GM12874 (cell line): ENCODE data around the gene DNM1L.

Experiments used
- TF ChIP-seq, protein P1 (sequence below): IDR thresholded peaks from 2 replicates; pipeline ENCODE4 v1.5.1; 2011; ENCODE audit warnings: low read depth, mild to moderate bottlenecking, control low read depth, low read length, moderate library complexity; ENCODE audit not compliant: insufficient read depth

The DNM1L gene

DNA sequence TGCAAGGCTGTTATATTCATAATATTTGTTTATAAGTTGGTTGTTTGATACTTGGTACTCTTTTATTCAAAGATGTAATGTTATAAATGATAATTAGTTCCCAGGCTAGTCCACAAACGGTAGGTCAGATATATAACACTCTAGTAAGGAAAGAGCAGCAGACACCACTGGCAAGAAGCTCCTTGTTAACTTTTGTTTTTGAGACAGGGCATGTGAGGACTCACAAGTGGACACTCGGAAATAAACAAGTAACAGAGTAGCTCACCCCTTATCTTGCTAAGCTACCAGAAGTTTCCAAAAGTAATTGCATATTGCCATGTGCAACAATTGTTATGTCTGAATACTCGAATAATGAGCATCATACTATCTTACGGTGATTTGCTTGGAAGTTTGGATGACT is 115.2 kb downstream of the DNM1L start:
- TF ChIP-seq, protein P1, sequence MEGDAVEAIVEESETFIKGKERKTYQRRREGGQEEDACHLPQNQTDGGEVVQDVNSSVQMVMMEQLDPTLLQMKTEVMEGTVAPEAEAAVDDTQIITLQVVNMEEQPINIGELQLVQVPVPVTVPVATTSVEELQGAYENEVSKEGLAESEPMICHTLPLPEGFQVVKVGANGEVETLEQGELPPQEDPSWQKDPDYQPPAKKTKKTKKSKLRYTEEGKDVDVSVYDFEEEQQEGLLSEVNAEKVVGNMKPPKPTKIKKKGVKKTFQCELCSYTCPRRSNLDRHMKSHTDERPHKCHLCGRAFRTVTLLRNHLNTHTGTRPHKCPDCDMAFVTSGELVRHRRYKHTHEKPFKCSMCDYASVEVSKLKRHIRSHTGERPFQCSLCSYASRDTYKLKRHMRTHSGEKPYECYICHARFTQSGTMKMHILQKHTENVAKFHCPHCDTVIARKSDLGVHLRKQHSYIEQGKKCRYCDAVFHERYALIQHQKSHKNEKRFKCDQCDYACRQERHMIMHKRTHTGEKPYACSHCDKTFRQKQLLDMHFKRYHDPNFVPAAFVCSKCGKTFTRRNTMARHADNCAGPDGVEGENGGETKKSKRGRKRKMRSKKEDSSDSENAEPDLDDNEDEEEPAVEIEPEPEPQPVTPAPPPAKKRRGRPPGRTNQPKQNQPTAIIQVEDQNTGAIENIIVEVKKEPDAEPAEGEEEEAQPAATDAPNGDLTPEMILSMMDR = no peak
